GM19452 (cell line): ENCODE results near the gene TBC1D4.
"Not testable (repeated sequence)": the region's sequence is repeated elsewhere in the genome, so short reads cannot be mapped to it uniquely, and the experiment has no call there.

ENCODE experiments used
- ATAC-seq: cut with Tn5 transposase; IDR thresholded peaks from one replicate; pipeline ENCODE4 v1.9.1; 2021; ENCODE audit not compliant: unreplicated experiment

Gene TBC1D4

GRCh38 chr13:75329723-75330122 lies 152.2 kb downstream of the TBC1D4 start:
- ATAC-seq = no peak

- no peak for ATAC-seq
These were observed 152.9 kb downstream of the TBC1D4 start for GRCh38 chr13:75329097-75329496.

- peak; percentile 25 for ATAC-seq
These were observed 154.8 kb downstream of the TBC1D4 start for GRCh38 chr13:75327135-75327510.

GRCh38 chr13:75326173-75327134 lies 155.5 kb downstream of the TBC1D4 start:
- ATAC-seq = peak; percentile 94

- no peak for ATAC-seq
These were observed 156.3 kb downstream of the TBC1D4 start for GRCh38 chr13:75325711-75326110.

GRCh38 chr13:75324413-75324940 lies 157.5 kb downstream of the TBC1D4 start:
- ATAC-seq = no peak

GRCh38 chr13:75321084-75321483 lies 160.9 kb downstream of the TBC1D4 start:
- no peak for ATAC-seq

- ATAC-seq = no peak
These were observed 162.7 kb downstream of the TBC1D4 start for GRCh38 chr13:75319254-75319653.

- ATAC-seq = no peak
These were observed 163.7 kb downstream of the TBC1D4 start for GRCh38 chr13:75318138-75318833.

GRCh38 chr13:75316427-75316826 lies 165.5 kb downstream of the TBC1D4 start:
- ATAC-seq = no peak

- peak; percentile 66 for ATAC-seq
These were observed 169.0 kb downstream of the TBC1D4 start for GRCh38 chr13:75312884-75313520.

- no peak for ATAC-seq
These were observed 171.9 kb downstream of the TBC1D4 start for GRCh38 chr13:75309981-75310580.

- ATAC-seq = no peak
These were observed 173.7 kb downstream of the TBC1D4 start for GRCh38 chr13:75308222-75308621.

- no peak for ATAC-seq
These were observed 174.5 kb downstream of the TBC1D4 start for GRCh38 chr13:75307370-75307949.

GRCh38 chr13:75306967-75307366 lies 175.0 kb downstream of the TBC1D4 start:
- ATAC-seq = not testable (repeated sequence)

GRCh38 chr13:75305059-75305458 lies 176.9 kb downstream of the TBC1D4 start:
- ATAC-seq = no peak

GRCh38 chr13:75303263-75303662 lies 178.7 kb downstream of the TBC1D4 start:
- no peak for ATAC-seq

- ATAC-seq = no peak
These were observed 179.8 kb downstream of the TBC1D4 start for GRCh38 chr13:75302071-75302698.

GRCh38 chr13:75299913-75300862 lies 181.8 kb downstream of the TBC1D4 start:
- ATAC-seq = no peak
